Lower leg skin (tissue), 4 donors: ENCODE data around the gene HDAC4. TPM values are rescaled to one million over a fixed set of nuclear protein-coding genes. Genes with fewer than 3 reads are reported as not detected.

Experiments used
- DNase-seq, 2 donors: peaks; one replicate each; pipeline ENCODE4 v3.0.0-alpha.2; 2019; ENCODE audit warnings: low spot score in 2 of 2
- H3K4me3 ChIP-seq: fragments of 200-600 bp; sonication (generic); 2 replicates; pipeline ENCODE4 v1.5.1; 2017; ENCODE audit warnings: mild to moderate bottlenecking, low read depth; ENCODE audit not compliant: poor library complexity, severe bottlenecking
- POLR2A ChIP-seq, 2 donors: fragments of 450-650 bp; IDR thresholded peaks; one replicate each; pipeline ENCODE4 v1.6.1; 2016 to 2017; ENCODE audit warnings: antibody characterized with exemption in 2 of 2, mild to moderate bottlenecking in 1 of 2, moderate library complexity in 1 of 2
- WGBS, 2 donors: methylation state at CpG; one replicate each; pipeline ENCODE4 v1.1.5; 2018; 5-methylcytosine and 5-hydroxymethylcytosine counted together
- intact Hi-C: fragments of 100-400 bp; cut with DNase I; formaldehyde crosslinking; loops from one replicate; pipeline ENCODE4 v1.15.0; 2023; ENCODE audit warnings: low total_unique reads
- total RNA-seq, 4 donors: library from RNA; depleted of rRNA; stranded (reverse); fragments of >200 nt; gene quantifications; one replicate each; pipeline ENCODE4 v1.1.0, GENCODE V29; 2016
- TF ChIP-seq, protein P1 (sequence below), 3 donors: fragments of 450-650 bp; IDR thresholded peaks; one replicate each; pipeline ENCODE4 v1.5.1; 2016; ENCODE audit warnings: antibody characterized with exemption in 3 of 3, mild to moderate bottlenecking in 3 of 3, moderate library complexity in 2 of 3

The HDAC4 gene
- total RNA-seq, 4 donors from 2014 or later, result 27.4 to 85.5 (median 57.9) TPM

DNA sequence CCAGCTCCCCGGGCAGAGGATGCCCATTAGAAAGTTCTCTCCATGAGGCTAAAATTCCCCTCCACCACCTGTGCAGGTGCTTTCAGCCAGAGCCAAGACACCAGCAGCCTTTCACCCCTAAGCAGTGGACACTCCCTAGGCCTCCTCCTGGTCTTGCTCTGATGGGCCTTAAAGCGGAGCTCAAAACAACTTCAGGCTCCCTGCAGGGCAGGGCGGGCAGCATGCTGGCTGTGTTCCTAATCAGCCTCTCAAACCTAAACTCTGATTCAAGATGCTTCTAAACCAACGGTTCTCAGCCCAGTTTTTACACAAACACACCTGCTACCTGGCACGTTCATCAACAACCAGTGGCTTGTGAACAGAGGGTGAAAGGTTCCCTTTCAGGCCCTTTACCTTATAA, 298.6 kb downstream of the HDAC4 start:
- intact Hi-C loops, result no loop called here
- H3K4me3 ChIP-seq, result no peak overlapping the region
- TF ChIP-seq, protein P1, sequence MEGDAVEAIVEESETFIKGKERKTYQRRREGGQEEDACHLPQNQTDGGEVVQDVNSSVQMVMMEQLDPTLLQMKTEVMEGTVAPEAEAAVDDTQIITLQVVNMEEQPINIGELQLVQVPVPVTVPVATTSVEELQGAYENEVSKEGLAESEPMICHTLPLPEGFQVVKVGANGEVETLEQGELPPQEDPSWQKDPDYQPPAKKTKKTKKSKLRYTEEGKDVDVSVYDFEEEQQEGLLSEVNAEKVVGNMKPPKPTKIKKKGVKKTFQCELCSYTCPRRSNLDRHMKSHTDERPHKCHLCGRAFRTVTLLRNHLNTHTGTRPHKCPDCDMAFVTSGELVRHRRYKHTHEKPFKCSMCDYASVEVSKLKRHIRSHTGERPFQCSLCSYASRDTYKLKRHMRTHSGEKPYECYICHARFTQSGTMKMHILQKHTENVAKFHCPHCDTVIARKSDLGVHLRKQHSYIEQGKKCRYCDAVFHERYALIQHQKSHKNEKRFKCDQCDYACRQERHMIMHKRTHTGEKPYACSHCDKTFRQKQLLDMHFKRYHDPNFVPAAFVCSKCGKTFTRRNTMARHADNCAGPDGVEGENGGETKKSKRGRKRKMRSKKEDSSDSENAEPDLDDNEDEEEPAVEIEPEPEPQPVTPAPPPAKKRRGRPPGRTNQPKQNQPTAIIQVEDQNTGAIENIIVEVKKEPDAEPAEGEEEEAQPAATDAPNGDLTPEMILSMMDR (IDR thresholded peaks at IDR 0.05), result no peak
- TF ChIP-seq POLR2A (IDR thresholded peaks at IDR 0.05), result no peak
- WGBS, 2 donors, result 85 to 88% methylated on average over 5 of the region's 5 CpGs
- DNase-seq, result no peak

DNA sequence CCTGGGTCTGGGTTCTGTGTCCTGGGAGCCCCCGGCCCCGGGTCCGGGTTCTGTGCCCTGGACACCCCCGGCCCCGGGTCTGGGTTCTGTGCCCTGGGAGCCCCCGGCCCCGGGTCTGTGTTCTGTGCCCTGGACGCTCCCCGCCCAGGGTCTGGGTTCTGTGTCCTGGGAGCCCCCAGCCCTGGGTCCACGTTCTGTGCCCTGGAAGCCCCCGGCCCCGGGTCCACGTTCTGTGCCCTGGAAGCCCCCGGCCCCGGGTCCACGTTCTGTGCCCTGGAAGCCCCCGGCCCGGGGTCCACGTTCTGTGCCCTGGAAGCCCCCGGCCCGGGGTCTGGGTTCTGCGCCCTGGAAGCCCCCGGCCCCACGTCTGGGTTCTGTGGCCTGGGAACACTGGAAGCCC, 299.0 kb downstream of the HDAC4 start:
- no peak for DNase-seq
- TF ChIP-seq, protein P1 (IDR thresholded peaks at IDR 0.05), result no peak
- no peak for TF ChIP-seq POLR2A (IDR thresholded peaks at IDR 0.05)
- WGBS, 2 donors, result 97 to 100% methylated on average over 6 to 18 of the region's 24 CpGs
- intact Hi-C loops, result no loop called here
- H3K4me3 ChIP-seq, result no peak overlapping the region

DNA sequence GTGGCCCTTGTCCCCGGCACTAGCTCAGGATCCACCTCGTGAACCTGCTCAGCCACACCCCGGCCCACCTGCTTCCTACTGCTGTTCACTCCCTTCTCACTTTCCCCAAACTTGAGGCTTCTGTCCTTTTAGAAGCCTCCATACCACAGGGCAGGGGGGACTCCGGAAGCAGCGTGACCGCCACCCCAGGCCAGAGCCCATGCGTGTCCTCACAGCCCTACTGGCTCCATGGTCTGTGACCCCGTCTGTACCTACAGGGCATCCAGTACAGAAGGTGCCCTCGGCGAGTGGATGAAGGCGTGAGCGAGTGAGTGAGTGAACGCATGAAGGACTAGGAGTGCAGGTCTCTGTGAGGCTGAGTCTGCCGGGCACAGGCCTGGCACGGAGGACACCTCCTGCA, 299.7 kb downstream of the HDAC4 start:
- WGBS, 2 donors, result 96 to 98% methylated on average over 15 of the region's 15 CpGs
- DNase-seq, result no peak
- H3K4me3 ChIP-seq, result no peak overlapping the region
- intact Hi-C loops, result no loop called here
- TF ChIP-seq POLR2A (IDR thresholded peaks at IDR 0.05), result no peak
- TF ChIP-seq, protein P1 (IDR thresholded peaks at IDR 0.05), result no peak

DNA sequence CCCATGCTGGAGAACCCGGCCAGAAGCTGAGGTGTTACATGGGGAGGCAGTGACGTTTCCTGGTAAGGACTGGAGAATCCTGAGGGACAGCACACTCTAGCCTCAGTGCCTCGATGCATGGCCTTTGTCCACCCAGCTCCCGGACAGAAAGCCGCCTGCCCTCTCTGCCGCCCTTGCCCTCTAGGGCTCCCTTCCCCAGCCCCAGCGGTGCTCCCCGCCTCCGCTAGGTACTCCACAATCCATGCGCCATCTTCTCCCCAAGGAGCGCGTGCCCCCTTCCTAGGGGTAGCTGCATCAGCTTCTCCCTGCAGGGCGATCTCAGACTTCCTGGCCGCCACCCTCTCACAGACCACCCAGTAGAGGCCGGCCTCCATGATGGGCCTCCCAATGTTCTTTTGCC, 301.3 kb downstream of the HDAC4 start:
- intact Hi-C loops, result no loop called here
- DNase-seq, result no peak
- TF ChIP-seq POLR2A (IDR thresholded peaks at IDR 0.05), result no peak
- TF ChIP-seq, protein P1 (IDR thresholded peaks at IDR 0.05), result no peak
- 95 to 97% methylated on average over 15 of the region's 15 CpGs for WGBS, 2 donors
- no peak overlapping the region for H3K4me3 ChIP-seq

DNA sequence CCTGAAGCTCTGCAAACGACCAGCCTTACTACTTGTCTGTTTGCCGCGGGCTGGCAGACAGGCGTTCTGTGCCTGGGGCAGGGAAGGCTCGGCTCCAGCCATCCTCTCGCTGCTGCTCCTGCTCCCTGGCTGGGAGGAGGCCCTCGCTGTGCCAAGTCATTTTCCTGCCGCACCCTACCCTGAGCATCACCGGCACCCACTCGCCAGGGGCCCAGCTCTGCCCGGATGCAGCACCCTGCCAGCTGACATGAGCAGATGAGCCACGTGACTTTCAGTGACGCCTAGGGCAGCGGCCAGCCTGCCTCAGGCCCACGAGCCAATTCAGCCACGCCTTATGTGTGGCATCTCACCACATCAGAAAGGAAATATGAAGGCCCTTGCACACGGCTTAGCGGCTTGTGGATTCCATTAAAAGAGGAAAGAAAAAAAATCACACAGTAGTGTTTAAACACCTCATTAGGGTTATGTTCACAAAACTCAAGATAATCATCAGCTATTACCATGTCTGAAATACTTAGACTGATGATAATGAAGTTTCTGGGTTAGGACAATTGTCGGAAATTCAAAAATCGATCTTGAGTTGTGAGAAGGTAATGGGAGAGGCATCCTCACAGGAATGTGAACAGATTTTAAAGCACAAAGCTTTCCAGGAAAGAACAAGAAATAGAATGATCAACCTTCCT, 302.4 kb downstream of the HDAC4 start:
- DNase-seq, result no peak
- 27 to 39% methylated on average over 20 of the region's 20 CpGs for WGBS, 2 donors
- H3K4me3 ChIP-seq, result no peak overlapping the region
- TF ChIP-seq, protein P1 (IDR thresholded peaks at IDR 0.05), result no peak
- no peak for TF ChIP-seq POLR2A (IDR thresholded peaks at IDR 0.05)
- intact Hi-C loops, result no loop called here

DNA sequence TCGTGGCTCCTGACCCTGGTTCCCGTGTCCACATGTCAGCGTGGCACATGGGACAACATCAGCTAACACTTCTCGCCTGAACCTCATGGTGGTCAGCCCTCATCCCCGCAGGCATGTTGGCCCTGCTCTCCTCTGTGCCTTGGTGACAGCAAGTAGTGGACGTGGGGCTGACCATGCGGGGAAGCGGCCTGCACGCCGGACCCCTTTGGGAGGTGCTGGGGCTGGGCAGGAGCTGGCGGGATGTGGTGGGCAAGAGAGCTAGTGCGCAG, 303.5 kb downstream of the HDAC4 start:
- no peak for DNase-seq
- intact Hi-C loops, result no loop called here
- WGBS, 2 donors, result 87 to 98% methylated on average over 12 of the region's 12 CpGs
- TF ChIP-seq, protein P1 (IDR thresholded peaks at IDR 0.05), result no peak
- H3K4me3 ChIP-seq, result no peak overlapping the region
